ENCODE results near the gene DDX27. TPM values are rescaled to one million over a fixed set of nuclear protein-coding genes. Genes with fewer than 3 reads are reported as not detected.

Gene DDX27
- total RNA-seq, 1 experiment from 2014 or later: 54.8 TPM

DNA sequence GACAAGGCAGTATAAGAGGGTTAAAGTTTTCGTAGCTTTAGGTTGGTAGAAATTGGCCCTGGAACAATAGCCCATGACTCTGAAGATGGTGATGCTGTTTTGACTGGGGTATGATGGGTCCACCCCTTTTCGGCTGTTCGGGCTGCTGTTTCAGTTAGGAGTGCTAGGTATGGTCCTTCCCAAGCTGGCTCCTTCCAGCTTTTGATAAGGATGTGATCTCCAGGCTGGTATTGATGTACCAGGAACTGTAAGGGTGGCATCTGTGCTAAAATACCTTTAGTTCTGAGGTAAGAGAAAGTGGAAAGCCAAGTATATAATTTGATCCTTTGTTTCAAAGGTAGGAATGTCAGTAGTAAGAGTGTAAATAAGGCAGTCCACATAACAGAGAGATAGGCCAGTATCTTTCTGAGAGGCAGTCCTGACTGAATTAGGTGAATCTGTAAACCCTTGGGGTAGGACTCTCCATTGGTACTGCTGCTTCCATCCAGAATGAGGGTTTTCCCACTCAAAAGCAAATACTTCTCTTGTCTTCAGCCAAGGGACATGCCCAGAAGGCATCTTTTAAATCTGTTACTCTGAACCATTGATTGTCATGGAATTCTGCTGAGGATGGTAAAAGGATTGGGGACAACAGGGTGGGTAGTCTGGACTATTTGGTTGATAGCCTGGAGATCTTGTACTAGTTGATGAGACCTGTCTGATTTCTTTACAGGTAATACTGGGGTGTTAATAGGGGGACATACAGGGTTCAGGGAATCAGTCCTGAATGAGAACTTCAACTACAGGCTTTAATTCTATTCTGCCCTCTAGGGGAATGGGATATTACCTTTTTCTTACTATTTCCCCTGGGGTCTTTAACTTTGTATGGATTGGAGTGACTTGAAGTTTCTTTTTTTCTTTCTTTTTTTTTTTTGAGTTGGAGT is 64.7 kb downstream of the DDX27 start:
- Mint-ChIP-seq H3K4me1 (peaks cover 89% of the 10 kb centered on the region), H3K4me3 (peak overlapping the region; percentile 100), H3K27me3 (ENCODE audit: low read depth) (no peaks in the 10 kb centered on the region; the same call in 1 of the 2 replicates), H3K36me3 (peaks cover 100% of the 10 kb centered on the region), H3K27ac (peak overlapping the region; percentile 95), H3K9me3 (peaks cover 3% of the 10 kb centered on the region; the same call in 1 of the 2 replicates)
- ATAC-seq (peak; percentile 1), DNase-seq (ENCODE audit: low spot score) (no peak)
- POLR2A ChIA-PET: interaction anchor here (0.6 kb wide), 1 partner anchor 1666 kb away, joined by 5 read pairs; no protein-coding TSS in a partner anchor
- TF ChIP-seq, protein P1, sequence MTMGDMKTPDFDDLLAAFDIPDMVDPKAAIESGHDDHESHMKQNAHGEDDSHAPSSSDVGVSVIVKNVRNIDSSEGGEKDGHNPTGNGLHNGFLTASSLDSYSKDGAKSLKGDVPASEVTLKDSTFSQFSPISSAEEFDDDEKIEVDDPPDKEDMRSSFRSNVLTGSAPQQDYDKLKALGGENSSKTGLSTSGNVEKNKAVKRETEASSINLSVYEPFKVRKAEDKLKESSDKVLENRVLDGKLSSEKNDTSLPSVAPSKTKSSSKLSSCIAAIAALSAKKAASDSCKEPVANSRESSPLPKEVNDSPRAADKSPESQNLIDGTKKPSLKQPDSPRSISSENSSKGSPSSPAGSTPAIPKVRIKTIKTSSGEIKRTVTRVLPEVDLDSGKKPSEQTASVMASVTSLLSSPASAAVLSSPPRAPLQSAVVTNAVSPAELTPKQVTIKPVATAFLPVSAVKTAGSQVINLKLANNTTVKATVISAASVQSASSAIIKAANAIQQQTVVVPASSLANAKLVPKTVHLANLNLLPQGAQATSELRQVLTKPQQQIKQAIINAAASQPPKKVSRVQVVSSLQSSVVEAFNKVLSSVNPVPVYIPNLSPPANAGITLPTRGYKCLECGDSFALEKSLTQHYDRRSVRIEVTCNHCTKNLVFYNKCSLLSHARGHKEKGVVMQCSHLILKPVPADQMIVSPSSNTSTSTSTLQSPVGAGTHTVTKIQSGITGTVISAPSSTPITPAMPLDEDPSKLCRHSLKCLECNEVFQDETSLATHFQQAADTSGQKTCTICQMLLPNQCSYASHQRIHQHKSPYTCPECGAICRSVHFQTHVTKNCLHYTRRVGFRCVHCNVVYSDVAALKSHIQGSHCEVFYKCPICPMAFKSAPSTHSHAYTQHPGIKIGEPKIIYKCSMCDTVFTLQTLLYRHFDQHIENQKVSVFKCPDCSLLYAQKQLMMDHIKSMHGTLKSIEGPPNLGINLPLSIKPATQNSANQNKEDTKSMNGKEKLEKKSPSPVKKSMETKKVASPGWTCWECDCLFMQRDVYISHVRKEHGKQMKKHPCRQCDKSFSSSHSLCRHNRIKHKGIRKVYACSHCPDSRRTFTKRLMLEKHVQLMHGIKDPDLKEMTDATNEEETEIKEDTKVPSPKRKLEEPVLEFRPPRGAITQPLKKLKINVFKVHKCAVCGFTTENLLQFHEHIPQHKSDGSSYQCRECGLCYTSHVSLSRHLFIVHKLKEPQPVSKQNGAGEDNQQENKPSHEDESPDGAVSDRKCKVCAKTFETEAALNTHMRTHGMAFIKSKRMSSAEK (CRISPR knock-in tag; IDR thresholded peaks at IDR 0.05; ENCODE audit: borderline replicate concordance): peak; percentile 25; the same call in 1 of the 2 replicates
- TF ChIP-seq, protein P2, sequence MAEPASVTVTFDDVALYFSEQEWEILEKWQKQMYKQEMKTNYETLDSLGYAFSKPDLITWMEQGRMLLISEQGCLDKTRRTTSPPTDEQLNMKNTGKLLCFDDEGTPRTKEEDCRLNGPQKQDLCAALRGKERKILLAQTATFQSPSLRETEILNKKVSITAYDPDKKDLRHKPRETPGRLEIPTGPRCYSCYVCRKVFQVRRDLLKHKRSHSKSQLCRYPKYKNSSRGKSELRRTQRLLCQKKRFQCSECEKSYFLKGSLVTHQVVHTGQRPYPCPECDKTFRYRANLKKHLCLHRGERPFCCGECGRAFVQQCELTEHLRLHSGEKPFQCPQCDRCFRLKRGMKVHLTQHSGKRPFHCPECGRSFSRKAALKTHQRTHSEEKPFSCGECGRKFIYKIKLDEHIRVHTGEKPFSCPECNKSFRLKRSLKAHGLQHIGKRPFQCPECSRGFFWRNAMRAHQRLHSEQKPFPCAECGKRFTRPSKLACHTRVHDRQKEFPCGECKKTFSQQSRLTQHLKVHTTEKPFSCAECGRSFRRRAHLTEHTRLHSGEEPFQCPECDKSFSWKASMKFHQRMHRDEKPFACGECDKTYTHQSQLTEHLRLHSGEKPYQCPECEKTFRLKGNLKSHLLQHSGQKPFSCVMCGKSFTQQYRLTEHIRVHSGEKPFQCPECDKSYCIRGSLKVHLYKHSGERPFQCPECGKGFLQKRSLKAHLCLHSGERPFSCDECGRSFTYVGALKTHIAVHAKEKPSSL (CRISPR knock-in tag; conservative IDR thresholded peaks at IDR 0.05): peak; percentile 12; the same call in 1 of the 2 replicates
- TF ChIP-seq FOXP1 (CRISPR knock-in tag; IDR thresholded peaks at IDR 0.05; ENCODE audit: borderline replicate concordance): no peak
- TF ChIP-seq, protein P3, sequence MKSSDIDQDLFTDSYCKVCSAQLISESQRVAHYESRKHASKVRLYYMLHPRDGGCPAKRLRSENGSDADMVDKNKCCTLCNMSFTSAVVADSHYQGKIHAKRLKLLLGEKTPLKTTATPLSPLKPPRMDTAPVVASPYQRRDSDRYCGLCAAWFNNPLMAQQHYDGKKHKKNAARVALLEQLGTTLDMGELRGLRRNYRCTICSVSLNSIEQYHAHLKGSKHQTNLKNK (CRISPR knock-in tag; IDR thresholded peaks at IDR 0.05): peak; percentile 7; the same call in 1 of the 2 replicates
- CTCF ChIA-PET: interaction anchor here (0.7 to 3.7 kb wide), 3 partner anchors 36 to 151 kb away, joined by 3 to 15 read pairs (median 3); no protein-coding TSS in a partner anchor

DNA sequence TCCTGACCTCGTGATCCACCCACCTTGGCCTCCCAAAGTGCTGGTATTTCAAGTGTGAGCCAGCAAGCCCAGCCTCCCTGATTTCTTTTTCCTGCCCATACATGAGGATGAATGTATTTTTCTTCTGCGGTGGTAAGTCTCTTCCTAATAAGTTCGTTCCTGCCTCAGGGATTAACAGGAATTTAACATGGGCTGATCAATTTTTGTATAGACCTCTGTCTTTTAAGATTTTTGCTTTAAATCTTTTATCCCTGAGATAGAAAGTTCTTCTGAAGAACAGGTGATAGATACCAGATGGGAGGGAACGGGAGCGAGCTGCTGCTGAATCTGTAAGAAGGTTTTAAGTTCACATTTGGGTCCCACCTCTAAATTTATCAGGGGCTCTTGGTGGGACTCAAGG is 65.6 kb downstream of the DDX27 start:
- H3K27me3 Mint-ChIP-seq (ENCODE audit: low read depth): no peaks in the 10 kb centered on the region
- POLR2A ChIA-PET: no interaction called here
- peaks cover 100% of the 10 kb centered on the region for H3K36me3 Mint-ChIP-seq
- no peak for ATAC-seq
- CTCF ChIA-PET: interaction anchor here (0.7 to 0.8 kb wide), 2 partner anchors 36 to 152 kb away, joined by 3 read pairs; no protein-coding TSS in a partner anchor
- H3K4me1 Mint-ChIP-seq: peaks cover 92% of the 10 kb centered on the region
- H3K27ac Mint-ChIP-seq: peak overlapping the region; percentile 88
- DNase-seq (ENCODE audit: low spot score): no peak
- peak overlapping the region; percentile 100 for H3K4me3 Mint-ChIP-seq
- peaks cover 3% of the 10 kb centered on the region; the same call in 1 of the 2 replicates for H3K9me3 Mint-ChIP-seq
- TF ChIP-seq, protein P4, sequence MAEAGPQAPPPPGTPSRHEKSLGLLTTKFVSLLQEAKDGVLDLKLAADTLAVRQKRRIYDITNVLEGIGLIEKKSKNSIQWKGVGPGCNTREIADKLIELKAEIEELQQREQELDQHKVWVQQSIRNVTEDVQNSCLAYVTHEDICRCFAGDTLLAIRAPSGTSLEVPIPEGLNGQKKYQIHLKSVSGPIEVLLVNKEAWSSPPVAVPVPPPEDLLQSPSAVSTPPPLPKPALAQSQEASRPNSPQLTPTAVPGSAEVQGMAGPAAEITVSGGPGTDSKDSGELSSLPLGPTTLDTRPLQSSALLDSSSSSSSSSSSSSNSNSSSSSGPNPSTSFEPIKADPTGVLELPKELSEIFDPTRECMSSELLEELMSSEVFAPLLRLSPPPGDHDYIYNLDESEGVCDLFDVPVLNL (CRISPR knock-in tag; IDR thresholded peaks at IDR 0.05; ENCODE audit: borderline replicate concordance, low read depth): no peak
- TF ChIP-seq, protein P5, sequence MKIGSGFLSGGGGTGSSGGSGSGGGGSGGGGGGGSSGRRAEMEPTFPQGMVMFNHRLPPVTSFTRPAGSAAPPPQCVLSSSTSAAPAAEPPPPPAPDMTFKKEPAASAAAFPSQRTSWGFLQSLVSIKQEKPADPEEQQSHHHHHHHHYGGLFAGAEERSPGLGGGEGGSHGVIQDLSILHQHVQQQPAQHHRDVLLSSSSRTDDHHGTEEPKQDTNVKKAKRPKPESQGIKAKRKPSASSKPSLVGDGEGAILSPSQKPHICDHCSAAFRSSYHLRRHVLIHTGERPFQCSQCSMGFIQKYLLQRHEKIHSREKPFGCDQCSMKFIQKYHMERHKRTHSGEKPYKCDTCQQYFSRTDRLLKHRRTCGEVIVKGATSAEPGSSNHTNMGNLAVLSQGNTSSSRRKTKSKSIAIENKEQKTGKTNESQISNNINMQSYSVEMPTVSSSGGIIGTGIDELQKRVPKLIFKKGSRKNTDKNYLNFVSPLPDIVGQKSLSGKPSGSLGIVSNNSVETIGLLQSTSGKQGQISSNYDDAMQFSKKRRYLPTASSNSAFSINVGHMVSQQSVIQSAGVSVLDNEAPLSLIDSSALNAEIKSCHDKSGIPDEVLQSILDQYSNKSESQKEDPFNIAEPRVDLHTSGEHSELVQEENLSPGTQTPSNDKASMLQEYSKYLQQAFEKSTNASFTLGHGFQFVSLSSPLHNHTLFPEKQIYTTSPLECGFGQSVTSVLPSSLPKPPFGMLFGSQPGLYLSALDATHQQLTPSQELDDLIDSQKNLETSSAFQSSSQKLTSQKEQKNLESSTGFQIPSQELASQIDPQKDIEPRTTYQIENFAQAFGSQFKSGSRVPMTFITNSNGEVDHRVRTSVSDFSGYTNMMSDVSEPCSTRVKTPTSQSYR (CRISPR knock-in tag; IDR thresholded peaks at IDR 0.05): no peak
- TF ChIP-seq, protein P6, sequence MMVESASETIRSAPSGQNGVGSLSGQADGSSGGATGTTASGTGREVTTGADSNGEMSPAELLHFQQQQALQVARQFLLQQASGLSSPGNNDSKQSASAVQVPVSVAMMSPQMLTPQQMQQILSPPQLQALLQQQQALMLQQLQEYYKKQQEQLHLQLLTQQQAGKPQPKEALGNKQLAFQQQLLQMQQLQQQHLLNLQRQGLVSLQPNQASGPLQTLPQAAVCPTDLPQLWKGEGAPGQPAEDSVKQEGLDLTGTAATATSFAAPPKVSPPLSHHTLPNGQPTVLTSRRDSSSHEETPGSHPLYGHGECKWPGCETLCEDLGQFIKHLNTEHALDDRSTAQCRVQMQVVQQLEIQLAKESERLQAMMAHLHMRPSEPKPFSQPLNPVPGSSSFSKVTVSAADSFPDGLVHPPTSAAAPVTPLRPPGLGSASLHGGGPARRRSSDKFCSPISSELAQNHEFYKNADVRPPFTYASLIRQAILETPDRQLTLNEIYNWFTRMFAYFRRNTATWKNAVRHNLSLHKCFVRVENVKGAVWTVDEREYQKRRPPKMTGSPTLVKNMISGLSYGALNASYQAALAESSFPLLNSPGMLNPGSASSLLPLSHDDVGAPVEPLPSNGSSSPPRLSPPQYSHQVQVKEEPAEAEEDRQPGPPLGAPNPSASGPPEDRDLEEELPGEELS (CRISPR knock-in tag; IDR thresholded peaks at IDR 0.05): no peak
- TF ChIP-seq FOXJ3 (CRISPR knock-in tag; IDR thresholded peaks at IDR 0.05; ENCODE audit: borderline replicate concordance): no peak
- no peak for TF ChIP-seq ZNF263 (CRISPR knock-in tag; IDR thresholded peaks at IDR 0.05; ENCODE audit: low read depth)
- TF ChIP-seq RORB (CRISPR knock-in tag; IDR thresholded peaks at IDR 0.05): no peak
- no peak for TF ChIP-seq ZNF416 (CRISPR knock-in tag; IDR thresholded peaks at IDR 0.05)
- TF ChIP-seq HMGA2 (CRISPR knock-in tag; IDR thresholded peaks at IDR 0.05): no peak
- TF ChIP-seq ELF4 (CRISPR knock-in tag; IDR thresholded peaks at IDR 0.05; ENCODE audit: low read depth): no peak
- TF ChIP-seq ZNF317 (CRISPR knock-in tag; IDR thresholded peaks at IDR 0.05; ENCODE audit: borderline replicate concordance, low read depth): no peak
- TF ChIP-seq TP53 (CRISPR knock-in tag; IDR thresholded peaks at IDR 0.05): no peak
- TF ChIP-seq ZNF138 (CRISPR knock-in tag; conservative IDR thresholded peaks at IDR 0.05): no peak
- TF ChIP-seq PRRX2 (CRISPR knock-in tag; IDR thresholded peaks at IDR 0.05): no peak
- TF ChIP-seq, protein P7, sequence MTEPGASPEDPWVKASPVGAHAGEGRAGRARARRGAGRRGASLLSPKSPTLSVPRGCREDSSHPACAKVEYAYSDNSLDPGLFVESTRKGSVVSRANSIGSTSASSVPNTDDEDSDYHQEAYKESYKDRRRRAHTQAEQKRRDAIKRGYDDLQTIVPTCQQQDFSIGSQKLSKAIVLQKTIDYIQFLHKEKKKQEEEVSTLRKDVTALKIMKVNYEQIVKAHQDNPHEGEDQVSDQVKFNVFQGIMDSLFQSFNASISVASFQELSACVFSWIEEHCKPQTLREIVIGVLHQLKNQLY (CRISPR knock-in tag; IDR thresholded peaks at IDR 0.05): no peak
